Hepatocyte (in vitro differentiated cells): ENCODE results near the gene DNMT1.

Experiments used
- CTCF ChIP-seq: fragments of 200-600 bp; sonication (generic); IDR thresholded peaks from 2 replicates; pipeline ENCODE4 v1.5.1; 2016; ENCODE audit warnings: antibody characterized with exemption, mild to moderate bottlenecking; ENCODE audit not compliant: poor library complexity
- EZH2phosphoT487 ChIP-seq: fragments of 200-600 bp; sonication (generic); IDR thresholded peaks from one replicate; pipeline ENCODE4 v1.6.1; 2018; ENCODE audit warnings: antibody characterized with exemption, mild to moderate bottlenecking, low read depth, moderate library complexity; ENCODE audit not compliant: unreplicated experiment, severe bottlenecking

GRCh38 chr19:10091895-10092641 is 102.7 kb downstream of the DNMT1 start:
- TF ChIP-seq CTCF (no peak), EZH2phosphoT487 (no peak)
